GM10248 (cell line): ENCODE measurements around the gene MARCHF10.
"Not testable (repeated sequence)": the region's sequence is repeated elsewhere in the genome, so short reads cannot be mapped to it uniquely, and the experiment has no call there.

ENCODE experiments used
- CTCF ChIA-PET: fragments of 300-600 bp; sonication (Branson Sonifier 250); formaldehyde crosslinking; extraction: SDS; loops from one replicate; lab custom pipeline; 2021; ENCODE audit warnings: antibody characterized with exemption; lab: Yijun Ruan, JAX
- POLR2A ChIA-PET: fragments of 350-650 bp; sonication (Branson Sonifier 250); formaldehyde crosslinking; extraction: SDS; loops from one replicate; lab custom pipeline; 2020; ENCODE audit warnings: antibody characterized with exemption; lab: Yijun Ruan, JAX
- DNase-seq: peaks from one replicate; pipeline ENCODE4 v3.0.0; 2012; ENCODE audit errors: extremely low spot score
- TF ChIP-seq, protein P1 (sequence below): IDR thresholded peaks from 2 replicates; pipeline ENCODE4 v1.5.1; 2012; ENCODE audit warnings: mild to moderate bottlenecking, low read depth; ENCODE audit errors: extremely low read depth, missing control alignments, control extremely low read depth

The MARCHF10 gene

GRCh38 chr17:62848334-62848733, 40.2 kb upstream of the MARCHF10 start:
- DNase-seq, result no peak
- CTCF ChIA-PET, result no interaction called here
- POLR2A ChIA-PET, result no interaction called here
- TF ChIP-seq, protein P1, sequence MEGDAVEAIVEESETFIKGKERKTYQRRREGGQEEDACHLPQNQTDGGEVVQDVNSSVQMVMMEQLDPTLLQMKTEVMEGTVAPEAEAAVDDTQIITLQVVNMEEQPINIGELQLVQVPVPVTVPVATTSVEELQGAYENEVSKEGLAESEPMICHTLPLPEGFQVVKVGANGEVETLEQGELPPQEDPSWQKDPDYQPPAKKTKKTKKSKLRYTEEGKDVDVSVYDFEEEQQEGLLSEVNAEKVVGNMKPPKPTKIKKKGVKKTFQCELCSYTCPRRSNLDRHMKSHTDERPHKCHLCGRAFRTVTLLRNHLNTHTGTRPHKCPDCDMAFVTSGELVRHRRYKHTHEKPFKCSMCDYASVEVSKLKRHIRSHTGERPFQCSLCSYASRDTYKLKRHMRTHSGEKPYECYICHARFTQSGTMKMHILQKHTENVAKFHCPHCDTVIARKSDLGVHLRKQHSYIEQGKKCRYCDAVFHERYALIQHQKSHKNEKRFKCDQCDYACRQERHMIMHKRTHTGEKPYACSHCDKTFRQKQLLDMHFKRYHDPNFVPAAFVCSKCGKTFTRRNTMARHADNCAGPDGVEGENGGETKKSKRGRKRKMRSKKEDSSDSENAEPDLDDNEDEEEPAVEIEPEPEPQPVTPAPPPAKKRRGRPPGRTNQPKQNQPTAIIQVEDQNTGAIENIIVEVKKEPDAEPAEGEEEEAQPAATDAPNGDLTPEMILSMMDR, result no peak

- ChIA-PET CTCF (no interaction called here), POLR2A (no interaction called here)
Measured at GRCh38 chr17:62847426-62847825, 39.3 kb upstream of the MARCHF10 start.

GRCh38 chr17:62840871-62841270, 32.8 kb upstream of the MARCHF10 start:
- ChIA-PET CTCF (no interaction called here), POLR2A (no interaction called here)
- TF ChIP-seq, protein P1, result no peak
- no peak for DNase-seq

More at GRCh38 chr17:62847426-62847825, 39.3 kb upstream of the MARCHF10 start:
- DNase-seq, result no peak
- TF ChIP-seq, protein P1, result no peak

- DNase-seq, CTCF ChIA-PET, POLR2A ChIA-PET: not testable (repeated sequence)
Measured at GRCh38 chr17:62833816-62834215, 25.7 kb upstream of the MARCHF10 start.

DNA sequence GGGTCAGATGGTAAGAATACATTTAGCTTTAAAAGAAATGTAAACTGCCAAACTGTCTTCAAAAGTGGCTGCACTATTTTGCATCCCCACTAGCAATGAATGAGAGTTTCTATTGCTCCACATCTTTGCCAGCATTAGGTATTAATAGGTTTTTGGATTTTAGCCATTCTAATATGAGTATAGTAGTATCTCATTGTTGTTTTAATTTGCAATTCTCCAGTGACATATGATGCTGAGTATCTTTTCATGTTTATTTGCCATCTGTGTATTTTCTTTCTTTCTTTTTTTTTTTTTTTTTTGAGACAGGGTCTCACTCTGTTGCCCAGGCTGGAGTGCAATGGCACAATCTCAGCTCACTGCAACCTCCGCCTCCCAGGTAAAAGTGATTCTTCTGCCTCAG, 24.3 kb upstream of the MARCHF10 start:
- POLR2A ChIA-PET, result no interaction called here
- DNase-seq, result no peak
- TF ChIP-seq, protein P1, result no peak
- CTCF ChIA-PET, result no interaction called here

GRCh38 chr17:62831066-62831465, 23.0 kb upstream of the MARCHF10 start:
- CTCF ChIA-PET, POLR2A ChIA-PET: not testable (repeated sequence)

DNA sequence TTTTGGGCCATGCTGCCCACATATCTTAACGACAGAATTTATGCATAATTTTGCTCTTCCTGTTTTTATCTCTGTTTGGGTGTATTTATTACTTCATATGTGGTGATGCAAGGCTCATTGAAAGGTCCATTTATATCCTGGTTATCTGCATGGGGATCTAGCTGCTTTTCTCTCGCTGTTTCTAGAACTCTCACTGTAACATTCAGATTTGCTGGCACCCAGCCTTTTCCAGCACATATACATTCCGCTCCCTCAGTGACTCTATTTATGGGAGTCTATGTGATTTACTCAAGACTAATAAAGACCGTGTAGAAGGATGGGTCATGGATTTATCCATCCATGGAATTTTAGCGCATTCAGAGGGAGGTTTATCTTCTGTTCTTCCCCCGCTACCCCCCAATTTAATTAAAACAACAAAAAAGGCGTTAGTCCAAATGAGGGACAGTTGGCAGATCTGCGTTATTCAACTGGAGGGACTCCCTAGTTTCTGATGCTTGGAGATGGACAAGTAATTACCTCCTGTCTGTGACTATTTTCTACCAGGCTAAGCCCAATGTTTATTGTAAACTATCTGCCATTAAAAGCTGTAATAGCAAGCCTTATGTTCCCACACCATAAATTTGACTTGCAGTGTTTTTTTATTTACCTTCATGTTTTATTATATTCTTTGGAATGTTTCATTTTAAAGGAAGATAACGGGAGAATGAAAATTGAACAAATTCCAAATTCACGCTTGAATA, 19.8 kb upstream of the MARCHF10 start:
- TF ChIP-seq, protein P1, result no peak
- no peak for DNase-seq
- POLR2A ChIA-PET, result no interaction called here
- CTCF ChIA-PET, result no interaction called here

More at GRCh38 chr17:62831066-62831465, 23.0 kb upstream of the MARCHF10 start:
- DNase-seq, result not testable (repeated sequence)
